HFF-Myc (cell line): ENCODE results near the gene BRD7.

Experiments
- DNase-seq: peaks from one replicate; pipeline ENCODE4 v3.0.0-alpha.2; 2011; ENCODE audit warnings: low read depth; ENCODE audit errors: extremely low read depth
- H3K4me3 ChIP-seq: replicated peaks from 2 replicates; pipeline ENCODE4 v1.5.1; 2011; ENCODE audit warnings: low read depth, mild to moderate bottlenecking, control low read depth, low read length
- CTCF ChIP-seq: IDR thresholded peaks from 2 replicates; pipeline ENCODE4 v1.5.1; 2012; ENCODE audit warnings: mild to moderate bottlenecking, low read depth, low read length, control low read depth; ENCODE audit errors: missing control alignments

The BRD7 gene

GRCh38 chr16:50396761-50397535 is 28.2 kb upstream of the BRD7 start:
- no peak for DNase-seq
- no peak overlapping the region for H3K4me3 ChIP-seq
- TF ChIP-seq CTCF, result no peak

- no peak overlapping the region for H3K4me3 ChIP-seq
- no peak for DNase-seq
- TF ChIP-seq CTCF, result no peak
Measured at GRCh38 chr16:50395763-50396710, 27.2 kb upstream of the BRD7 start.

- H3K4me3 ChIP-seq, result no peak overlapping the region
- no peak for TF ChIP-seq CTCF
- DNase-seq, result no peak
Measured at GRCh38 chr16:50393858-50394802, 25.3 kb upstream of the BRD7 start.

GRCh38 chr16:50393416-50393815 is 24.6 kb upstream of the BRD7 start:
- TF ChIP-seq CTCF, result no peak
- no peak for DNase-seq
- H3K4me3 ChIP-seq, result no peak overlapping the region

GRCh38 chr16:50390914-50391716 is 22.3 kb upstream of the BRD7 start:
- H3K4me3 ChIP-seq, result no peak overlapping the region
- TF ChIP-seq CTCF, result no peak
- no peak for DNase-seq
